ENCODE results near the gene UBR2. TPM values are rescaled to one million over a fixed set of nuclear protein-coding genes. Genes with fewer than 3 reads are reported as not detected.

Gene UBR2
- total and polyA plus RNA-seq, 9 of the 15 experiments (the other 6 are each of a cell fraction or from before 2014, with no cell fraction given) = 9.1 to 38.9 (median 23.4) TPM

DNA sequence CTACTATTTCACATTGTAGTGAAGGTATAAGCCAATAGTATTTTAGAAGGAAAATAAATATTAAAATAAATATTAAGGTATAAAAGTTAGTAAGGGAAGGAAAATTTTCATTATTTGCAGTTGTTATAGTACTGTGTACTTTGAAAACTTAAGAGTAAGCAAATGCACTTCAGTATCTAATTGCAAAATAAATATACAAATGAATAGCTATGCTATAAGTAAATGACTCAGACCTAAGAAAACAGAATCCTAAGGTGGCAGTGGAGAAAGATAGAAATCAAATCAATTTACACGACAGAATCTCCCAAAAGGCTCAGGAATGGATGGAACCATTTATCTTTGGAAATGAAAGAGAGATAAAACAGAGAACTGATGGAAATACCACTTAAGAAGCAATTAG, 24.7 kb upstream of the UBR2 start:
- in situ Hi-C loops (cut with MboI) = loop anchor here (25.0 kb wide), 1 partner anchor 227 kb away; no protein-coding TSS in a partner anchor
- no peak for DNase-seq (ENCODE audit: extremely low read depth in 1 of 4, low spot score in 3 of 4)

DNA sequence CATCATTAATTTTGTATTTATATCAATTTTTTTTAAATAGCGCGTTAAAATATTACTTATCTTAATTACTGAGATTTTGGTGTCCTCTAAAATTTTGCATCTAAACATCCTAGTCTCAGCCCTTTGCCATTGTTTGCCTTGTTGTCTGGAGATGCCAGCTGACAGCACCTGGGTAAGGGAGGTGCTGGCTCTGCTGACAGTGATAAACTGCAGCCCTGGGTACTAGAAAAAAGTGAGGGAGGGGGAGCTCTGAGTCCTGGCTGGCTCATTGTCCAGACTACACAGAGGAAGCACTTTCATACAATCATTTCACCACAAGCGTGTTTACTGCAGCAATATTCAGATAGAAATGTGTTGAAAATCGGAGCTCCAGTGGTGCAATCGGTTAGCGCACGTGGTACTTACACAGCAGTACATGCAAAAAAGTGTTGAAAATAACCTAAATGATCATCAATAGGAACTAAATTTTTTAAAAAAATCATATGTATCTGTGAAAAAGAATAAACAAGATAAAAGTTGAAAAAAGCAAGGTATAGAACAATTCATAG, 18.5 kb upstream of the UBR2 start:
- no peak overlapping the region for H3K27ac ChIP-seq (ENCODE audit: extremely low read depth, low read depth, low read length)
- peaks cover 2 to 4% of the 10 kb centered on the region in 2 experiments; a peak in 2 of 5 replicates for H3K27me3 ChIP-seq (ENCODE audit: control insufficient read depth in 2 of 2, insufficient read depth in 2 of 2, low read length in 2 of 2)
- H3K79me2 ChIP-seq (ENCODE audit: control insufficient read depth, insufficient read depth, low read length) = no peaks in the 10 kb centered on the region
- H3K4me1 ChIP-seq (replicated peaks in 1 of 2; ENCODE audit: control insufficient read depth in 2 of 2, insufficient read depth in 2 of 2, low read length in 2 of 2) = peaks cover 5 to 9% of the 10 kb centered on the region in 2 experiments; a peak in 3 of 5 replicates
- H3K9me3 ChIP-seq (replicated peaks; ENCODE audit: control insufficient read depth, insufficient read depth, low read depth, low read length) = no peaks in the 10 kb centered on the region
- no peaks in the 10 kb centered on the region for H3K36me3 ChIP-seq (ENCODE audit: control insufficient read depth, insufficient read depth, low read length)
- TF ChIP-seq MEIS2 (IDR thresholded peaks at IDR 0.05; ENCODE audit: partially characterized antibody) (peak; percentile 30), BRF1 (IDR thresholded peaks at IDR 0.05; ENCODE audit: borderline replicate concordance, extremely low read depth, insufficient read length) (no peak)
- H2AFZ ChIP-seq (ENCODE audit: low read depth, low read length) = no peak overlapping the region
- no peak for FAIRE-seq
- H3K4me2 ChIP-seq (ENCODE audit: insufficient read depth, low read length) = no peak overlapping the region
- no peak for ATAC-seq
- H4K20me1 ChIP-seq (replicated peaks; ENCODE audit: control insufficient read depth, insufficient read depth, low read length) = no peaks in the 10 kb centered on the region
- DNase-seq (ENCODE audit: extremely low read depth in 1 of 4, low spot score in 3 of 4) = no peak
- CTCF ChIA-PET (ENCODE audit: low intra/inter-chr PET ratio) = no interaction called here
- no peak overlapping the region for H3K9ac ChIP-seq (ENCODE audit: insufficient read depth in 1 of 2, low read depth in 2 of 2, low read length in 2 of 2)
- in situ Hi-C loops (cut with MboI) = loop anchor here (25.0 kb wide), 1 partner anchor 233 kb away; no protein-coding TSS in a partner anchor
- BruUV-seq (replicated peaks) = no TSS peak
- no peaks in the 10 kb centered on the region for H3K9me1 ChIP-seq (ENCODE audit: control insufficient read depth, insufficient read depth, low read length)
- intact Hi-C loops (cut with micrococcal nuclease) = loop anchor here (5.0 kb wide), 3 partner anchors 182 to 332 kb away; partner anchors contain the start of gene RPL7L1
- H3K4me3 ChIP-seq = no peak overlapping the region
- WGBS (ENCODE audit: insufficient coverage, low coverage, missing lambda C conversion rate) = 58% methylated on average over 7 of the region's 7 CpGs
- POLR2A ChIA-PET = interaction anchor here (3.1 kb wide), 1 partner anchor 9 kb away, joined by 16 read pairs; no protein-coding TSS in a partner anchor

More for the DNA sequence above, 24.7 kb upstream of the UBR2 start:
- POLR2A ChIA-PET = no interaction called here
- BruUV-seq (replicated peaks) = no TSS peak
- CTCF ChIA-PET (ENCODE audit: low intra/inter-chr PET ratio) = interaction anchor here (0.6 kb wide), 1 partner anchor 154 kb away, joined by 3 read pairs; no protein-coding TSS in a partner anchor
- no peak overlapping the region for H3K27ac ChIP-seq (ENCODE audit: extremely low read depth, low read depth, low read length)
- no peak overlapping the region for H3K4me2 ChIP-seq (ENCODE audit: insufficient read depth, low read length)
- no peak overlapping the region for H3K4me3 ChIP-seq
- H3K79me2 ChIP-seq (ENCODE audit: control insufficient read depth, insufficient read depth, low read length) = no peaks in the 10 kb centered on the region
- H3K36me3 ChIP-seq (ENCODE audit: control insufficient read depth, insufficient read depth, low read length) = no peaks in the 10 kb centered on the region
- H3K27me3 ChIP-seq (ENCODE audit: control insufficient read depth in 2 of 2, insufficient read depth in 2 of 2, low read length in 2 of 2) = peaks cover 14 to 16% of the 10 kb centered on the region in 2 experiments; a peak in 4 of 5 replicates
- ATAC-seq = no peak
- no peak for TF ChIP-seq ZNF174 (CRISPR knock-in tag; IDR thresholded peaks at IDR 0.05)
- intact Hi-C loops (cut with micrococcal nuclease) = no loop called here
- H3K9me1 ChIP-seq (ENCODE audit: control insufficient read depth, insufficient read depth, low read length) = no peaks in the 10 kb centered on the region
- no peak for FAIRE-seq
- H3K9me3 ChIP-seq (replicated peaks; ENCODE audit: control insufficient read depth, insufficient read depth, low read depth, low read length) = no peaks in the 10 kb centered on the region
- H4K20me1 ChIP-seq (replicated peaks; ENCODE audit: control insufficient read depth, insufficient read depth, low read length) = no peaks in the 10 kb centered on the region
- 0% methylated on average over 1 of the region's 1 CpG for WGBS (ENCODE audit: insufficient coverage, low coverage, missing lambda C conversion rate)
- no peaks in the 10 kb centered on the region for H3K4me1 ChIP-seq (replicated peaks in 1 of 2; ENCODE audit: control insufficient read depth in 2 of 2, insufficient read depth in 2 of 2, low read length in 2 of 2)
- no peak overlapping the region for H2AFZ ChIP-seq (ENCODE audit: low read depth, low read length)
- no peak overlapping the region for H3K9ac ChIP-seq (ENCODE audit: insufficient read depth in 1 of 2, low read depth in 2 of 2, low read length in 2 of 2)
